ENCODE results near the gene LRRC1.

DNA sequence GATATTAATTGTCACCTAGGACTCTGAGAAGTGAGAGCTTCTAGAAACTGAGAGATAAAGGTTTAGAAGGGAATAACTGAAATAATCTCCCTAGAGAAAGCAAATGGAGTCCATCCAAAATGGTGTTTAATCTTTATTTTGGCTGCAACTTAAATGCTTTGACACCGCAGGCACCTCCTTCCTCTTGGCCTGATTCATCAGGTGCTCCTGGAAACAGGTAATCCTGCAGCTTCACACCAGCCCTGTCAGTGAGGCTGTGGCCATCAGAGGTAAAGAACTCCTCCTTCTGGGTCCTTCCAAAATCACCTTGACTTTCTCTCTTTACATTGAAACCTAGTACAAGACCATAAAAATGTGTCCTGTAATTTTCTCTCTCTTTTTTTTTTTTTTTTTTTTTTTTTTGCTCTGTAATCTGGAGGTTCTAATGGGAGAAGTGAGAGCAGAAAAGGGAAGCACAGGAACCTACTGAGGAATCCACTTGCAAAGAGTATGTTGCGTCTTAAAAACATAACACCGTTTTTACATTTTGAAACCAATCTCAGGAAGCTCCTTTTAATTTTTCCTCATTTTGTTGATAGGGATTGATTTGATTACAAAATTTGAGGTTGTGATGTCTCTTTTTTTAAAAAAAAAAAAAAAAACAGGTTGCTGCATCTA lies 124.2 kb downstream of the LRRC1 start:
- TF ChIP-seq, protein P1, sequence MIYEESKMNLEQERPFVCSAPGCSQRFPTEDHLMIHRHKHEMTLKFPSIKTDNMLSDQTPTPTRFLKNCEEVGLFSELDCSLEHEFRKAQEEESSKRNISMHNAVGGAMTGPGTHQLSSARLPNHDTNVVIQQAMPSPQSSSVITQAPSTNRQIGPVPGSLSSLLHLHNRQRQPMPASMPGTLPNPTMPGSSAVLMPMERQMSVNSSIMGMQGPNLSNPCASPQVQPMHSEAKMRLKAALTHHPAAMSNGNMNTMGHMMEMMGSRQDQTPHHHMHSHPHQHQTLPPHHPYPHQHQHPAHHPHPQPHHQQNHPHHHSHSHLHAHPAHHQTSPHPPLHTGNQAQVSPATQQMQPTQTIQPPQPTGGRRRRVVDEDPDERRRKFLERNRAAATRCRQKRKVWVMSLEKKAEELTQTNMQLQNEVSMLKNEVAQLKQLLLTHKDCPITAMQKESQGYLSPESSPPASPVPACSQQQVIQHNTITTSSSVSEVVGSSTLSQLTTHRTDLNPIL (CRISPR knock-in tag; IDR thresholded peaks at IDR 0.05; ENCODE audit: low read depth): no peak
- TF ChIP-seq ZC3H10 (CRISPR knock-in tag; IDR thresholded peaks at IDR 0.05) (no peak), GLIS3 (CRISPR knock-in tag; IDR thresholded peaks at IDR 0.05) (no peak), OSR1 (CRISPR knock-in tag; IDR thresholded peaks at IDR 0.05) (no peak), TOX (CRISPR knock-in tag; IDR thresholded peaks at IDR 0.05; ENCODE audit: borderline replicate concordance) (no peak), RARB (CRISPR knock-in tag; IDR thresholded peaks at IDR 0.05) (no peak)
- TF ChIP-seq, protein P2, sequence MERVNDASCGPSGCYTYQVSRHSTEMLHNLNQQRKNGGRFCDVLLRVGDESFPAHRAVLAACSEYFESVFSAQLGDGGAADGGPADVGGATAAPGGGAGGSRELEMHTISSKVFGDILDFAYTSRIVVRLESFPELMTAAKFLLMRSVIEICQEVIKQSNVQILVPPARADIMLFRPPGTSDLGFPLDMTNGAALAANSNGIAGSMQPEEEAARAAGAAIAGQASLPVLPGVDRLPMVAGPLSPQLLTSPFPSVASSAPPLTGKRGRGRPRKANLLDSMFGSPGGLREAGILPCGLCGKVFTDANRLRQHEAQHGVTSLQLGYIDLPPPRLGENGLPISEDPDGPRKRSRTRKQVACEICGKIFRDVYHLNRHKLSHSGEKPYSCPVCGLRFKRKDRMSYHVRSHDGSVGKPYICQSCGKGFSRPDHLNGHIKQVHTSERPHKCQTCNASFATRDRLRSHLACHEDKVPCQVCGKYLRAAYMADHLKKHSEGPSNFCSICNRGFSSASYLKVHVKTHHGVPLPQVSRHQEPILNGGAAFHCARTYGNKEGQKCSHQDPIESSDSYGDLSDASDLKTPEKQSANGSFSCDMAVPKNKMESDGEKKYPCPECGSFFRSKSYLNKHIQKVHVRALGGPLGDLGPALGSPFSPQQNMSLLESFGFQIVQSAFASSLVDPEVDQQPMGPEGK (CRISPR knock-in tag; IDR thresholded peaks at IDR 0.05; ENCODE audit: borderline replicate concordance): no peak
